HEK293 (cell line): ENCODE results near the gene CCDC30.

ENCODE experiments used
- GFI1B ChIP-seq: fragments of 450-650 bp; formaldehyde crosslinking; IDR thresholded peaks from 2 replicates; pipeline ENCODE4 v1.5.1; 2016; ENCODE audit warnings: missing biosample characterization, missing genetic modification characterization
- GLI4 ChIP-seq: fragments of 450-650 bp; formaldehyde crosslinking; IDR thresholded peaks from 2 replicates; pipeline ENCODE4 v1.5.1; 2016; ENCODE audit warnings: missing biosample characterization, missing genetic modification characterization
- ZFHX2 ChIP-seq: fragments of 450-650 bp; formaldehyde crosslinking; conservative IDR thresholded peaks from 2 replicates; pipeline ENCODE4 v1.5.1; 2016; ENCODE audit warnings: missing biosample characterization, missing genetic modification characterization
- ZNF677 ChIP-seq: fragments of 450-650 bp; IDR thresholded peaks from 2 replicates; pipeline ENCODE4 v1.5.0; 2018; ENCODE audit warnings: missing biosample characterization, mild to moderate bottlenecking, missing genetic modification characterization, moderate library complexity
- ZNF768 ChIP-seq: fragments of 450-650 bp; formaldehyde crosslinking; IDR thresholded peaks from 2 replicates; pipeline ENCODE4 v1.5.1; 2018; ENCODE audit warnings: missing biosample characterization, mild to moderate bottlenecking, missing genetic modification characterization
- ZNF791 ChIP-seq: fragments of 450-650 bp; formaldehyde crosslinking; IDR thresholded peaks from 2 replicates; pipeline ENCODE4 v1.5.1; 2016; ENCODE audit warnings: missing biosample characterization, missing genetic modification characterization
- ZNF843 ChIP-seq: fragments of 450-650 bp; formaldehyde crosslinking; IDR thresholded peaks from 2 replicates; pipeline ENCODE4 v1.5.1; 2016; ENCODE audit warnings: missing biosample characterization, missing genetic modification characterization
- TF ChIP-seq, protein P1 (sequence below): fragments of 450-650 bp; formaldehyde crosslinking; conservative IDR thresholded peaks from 2 replicates; pipeline ENCODE4 v1.5.1; 2016; ENCODE audit warnings: low read depth, missing biosample characterization, missing genetic modification characterization
- TF ChIP-seq, protein P2 (sequence below): fragments of 450-650 bp; formaldehyde crosslinking; IDR thresholded peaks from 2 replicates; pipeline ENCODE4 v1.5.1; 2016; ENCODE audit warnings: missing biosample characterization, missing genetic modification characterization
- TF ChIP-seq, protein P3 (sequence below): fragments of 450-650 bp; formaldehyde crosslinking; IDR thresholded peaks from 2 replicates; pipeline ENCODE4 v1.5.1; 2016; ENCODE audit warnings: missing biosample characterization, missing genetic modification characterization, borderline replicate concordance
- TF ChIP-seq, protein P4 (sequence below): fragments of 450-650 bp; formaldehyde crosslinking; IDR thresholded peaks from 2 replicates; pipeline ENCODE4 v1.5.1; 2016; ENCODE audit warnings: missing biosample characterization, missing genetic modification characterization
- TF ChIP-seq, protein P5 (sequence below): fragments of 450-650 bp; formaldehyde crosslinking; IDR thresholded peaks from 2 replicates; pipeline ENCODE4 v1.5.1; 2016; ENCODE audit warnings: missing biosample characterization, missing genetic modification characterization
- TF ChIP-seq, protein P6 (sequence below): fragments of 450-650 bp; formaldehyde crosslinking; IDR thresholded peaks from 2 replicates; pipeline ENCODE4 v1.5.1; 2016; ENCODE audit warnings: missing biosample characterization, missing genetic modification characterization
- TF ChIP-seq, protein P7 (sequence below): fragments of 450-650 bp; formaldehyde crosslinking; IDR thresholded peaks from 2 replicates; pipeline ENCODE4 v1.5.1; 2016; ENCODE audit warnings: missing biosample characterization, missing genetic modification characterization

The CCDC30 gene

DNA sequence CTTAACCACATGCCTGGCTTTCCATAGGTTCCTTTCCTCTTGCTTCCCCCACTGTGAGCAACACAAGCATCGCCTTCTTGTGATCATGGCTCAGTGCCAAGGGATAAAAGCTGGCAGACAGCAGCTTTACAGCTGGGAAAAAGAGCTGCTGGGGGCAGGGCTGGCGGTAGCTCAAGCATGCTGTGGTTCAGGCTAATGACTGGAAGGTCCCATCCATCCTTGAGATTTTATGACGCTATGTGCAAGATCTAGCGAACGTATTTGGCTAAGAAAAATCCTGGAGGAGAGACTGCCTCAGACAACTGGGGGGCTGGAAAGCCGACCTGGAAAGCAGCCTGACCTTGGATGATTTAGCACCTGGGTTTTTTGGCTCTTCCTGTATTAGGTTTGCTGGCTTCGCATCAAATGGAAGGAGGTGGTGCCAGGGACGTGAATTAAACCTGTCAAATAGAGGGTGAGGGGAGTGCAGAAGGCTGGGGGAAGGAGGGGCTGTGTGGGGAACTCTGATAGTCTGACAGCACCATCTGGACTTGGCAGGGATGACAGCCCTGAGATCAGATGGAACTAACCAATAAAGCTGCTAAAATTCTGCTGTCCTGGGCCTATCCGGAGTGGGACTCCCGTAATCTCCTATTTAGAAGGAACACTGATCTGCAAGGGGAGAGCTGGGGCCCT is 42.0 kb upstream of the CCDC30 start (continued):
- TF ChIP-seq, protein P1, sequence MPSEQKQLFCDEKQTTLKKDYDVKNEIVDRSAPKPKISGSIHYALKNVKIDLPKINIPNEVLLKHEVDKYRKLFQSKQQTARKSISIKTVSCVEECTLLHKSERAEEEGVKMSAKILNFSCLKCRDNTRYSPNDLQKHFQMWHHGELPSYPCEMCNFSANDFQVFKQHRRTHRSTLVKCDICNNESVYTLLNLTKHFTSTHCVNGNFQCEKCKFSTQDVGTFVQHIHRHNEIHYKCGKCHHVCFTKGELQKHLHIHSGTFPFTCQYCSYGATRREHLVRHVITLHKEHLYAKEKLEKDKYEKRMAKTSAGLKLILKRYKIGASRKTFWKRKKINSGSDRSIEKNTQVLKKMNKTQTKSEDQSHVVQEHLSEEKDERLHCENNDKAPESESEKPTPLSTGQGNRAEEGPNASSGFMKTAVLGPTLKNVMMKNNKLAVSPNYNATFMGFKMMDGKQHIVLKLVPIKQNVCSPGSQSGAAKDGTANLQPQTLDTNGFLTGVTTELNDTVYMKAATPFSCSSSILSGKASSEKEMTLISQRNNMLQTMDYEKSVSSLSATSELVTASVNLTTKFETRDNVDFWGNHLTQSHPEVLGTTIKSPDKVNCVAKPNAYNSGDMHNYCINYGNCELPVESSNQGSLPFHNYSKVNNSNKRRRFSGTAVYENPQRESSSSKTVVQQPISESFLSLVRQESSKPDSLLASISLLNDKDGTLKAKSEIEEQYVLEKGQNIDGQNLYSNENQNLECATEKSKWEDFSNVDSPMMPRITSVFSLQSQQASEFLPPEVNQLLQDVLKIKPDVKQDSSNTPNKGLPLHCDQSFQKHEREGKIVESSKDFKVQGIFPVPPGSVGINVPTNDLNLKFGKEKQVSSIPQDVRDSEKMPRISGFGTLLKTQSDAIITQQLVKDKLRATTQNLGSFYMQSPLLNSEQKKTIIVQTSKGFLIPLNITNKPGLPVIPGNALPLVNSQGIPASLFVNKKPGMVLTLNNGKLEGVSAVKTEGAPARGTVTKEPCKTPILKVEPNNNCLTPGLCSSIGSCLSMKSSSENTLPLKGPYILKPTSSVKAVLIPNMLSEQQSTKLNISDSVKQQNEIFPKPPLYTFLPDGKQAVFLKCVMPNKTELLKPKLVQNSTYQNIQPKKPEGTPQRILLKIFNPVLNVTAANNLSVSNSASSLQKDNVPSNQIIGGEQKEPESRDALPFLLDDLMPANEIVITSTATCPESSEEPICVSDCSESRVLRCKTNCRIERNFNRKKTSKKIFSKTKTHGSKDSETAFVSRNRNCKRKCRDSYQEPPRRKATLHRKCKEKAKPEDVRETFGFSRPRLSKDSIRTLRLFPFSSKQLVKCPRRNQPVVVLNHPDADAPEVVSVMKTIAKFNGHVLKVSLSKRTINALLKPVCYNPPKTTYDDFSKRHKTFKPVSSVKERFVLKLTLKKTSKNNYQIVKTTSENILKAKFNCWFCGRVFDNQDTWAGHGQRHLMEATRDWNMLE (tag by site-specific recombination) = no peak
- TF ChIP-seq, protein P2, sequence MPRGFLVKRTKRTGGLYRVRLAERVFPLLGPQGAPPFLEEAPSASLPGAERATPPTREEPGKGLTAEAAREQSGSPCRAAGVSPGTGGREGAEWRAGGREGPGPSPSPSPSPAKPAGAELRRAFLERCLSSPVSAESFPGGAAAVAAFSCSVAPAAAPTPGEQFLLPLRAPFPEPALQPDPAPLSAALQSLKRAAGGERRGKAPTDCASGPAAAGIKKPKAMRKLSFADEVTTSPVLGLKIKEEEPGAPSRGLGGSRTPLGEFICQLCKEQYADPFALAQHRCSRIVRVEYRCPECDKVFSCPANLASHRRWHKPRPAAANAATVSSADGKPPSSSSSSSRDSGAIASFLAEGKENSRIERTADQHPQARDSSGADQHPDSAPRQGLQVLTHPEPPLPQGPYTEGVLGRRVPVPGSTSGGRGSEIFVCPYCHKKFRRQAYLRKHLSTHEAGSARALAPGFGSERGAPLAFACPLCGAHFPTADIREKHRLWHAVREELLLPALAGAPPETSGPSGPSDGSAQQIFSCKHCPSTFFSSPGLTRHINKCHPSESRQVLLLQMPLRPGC (tag by site-specific recombination) = no peak
- no peak for TF ChIP-seq GLI4
- TF ChIP-seq, protein P3, sequence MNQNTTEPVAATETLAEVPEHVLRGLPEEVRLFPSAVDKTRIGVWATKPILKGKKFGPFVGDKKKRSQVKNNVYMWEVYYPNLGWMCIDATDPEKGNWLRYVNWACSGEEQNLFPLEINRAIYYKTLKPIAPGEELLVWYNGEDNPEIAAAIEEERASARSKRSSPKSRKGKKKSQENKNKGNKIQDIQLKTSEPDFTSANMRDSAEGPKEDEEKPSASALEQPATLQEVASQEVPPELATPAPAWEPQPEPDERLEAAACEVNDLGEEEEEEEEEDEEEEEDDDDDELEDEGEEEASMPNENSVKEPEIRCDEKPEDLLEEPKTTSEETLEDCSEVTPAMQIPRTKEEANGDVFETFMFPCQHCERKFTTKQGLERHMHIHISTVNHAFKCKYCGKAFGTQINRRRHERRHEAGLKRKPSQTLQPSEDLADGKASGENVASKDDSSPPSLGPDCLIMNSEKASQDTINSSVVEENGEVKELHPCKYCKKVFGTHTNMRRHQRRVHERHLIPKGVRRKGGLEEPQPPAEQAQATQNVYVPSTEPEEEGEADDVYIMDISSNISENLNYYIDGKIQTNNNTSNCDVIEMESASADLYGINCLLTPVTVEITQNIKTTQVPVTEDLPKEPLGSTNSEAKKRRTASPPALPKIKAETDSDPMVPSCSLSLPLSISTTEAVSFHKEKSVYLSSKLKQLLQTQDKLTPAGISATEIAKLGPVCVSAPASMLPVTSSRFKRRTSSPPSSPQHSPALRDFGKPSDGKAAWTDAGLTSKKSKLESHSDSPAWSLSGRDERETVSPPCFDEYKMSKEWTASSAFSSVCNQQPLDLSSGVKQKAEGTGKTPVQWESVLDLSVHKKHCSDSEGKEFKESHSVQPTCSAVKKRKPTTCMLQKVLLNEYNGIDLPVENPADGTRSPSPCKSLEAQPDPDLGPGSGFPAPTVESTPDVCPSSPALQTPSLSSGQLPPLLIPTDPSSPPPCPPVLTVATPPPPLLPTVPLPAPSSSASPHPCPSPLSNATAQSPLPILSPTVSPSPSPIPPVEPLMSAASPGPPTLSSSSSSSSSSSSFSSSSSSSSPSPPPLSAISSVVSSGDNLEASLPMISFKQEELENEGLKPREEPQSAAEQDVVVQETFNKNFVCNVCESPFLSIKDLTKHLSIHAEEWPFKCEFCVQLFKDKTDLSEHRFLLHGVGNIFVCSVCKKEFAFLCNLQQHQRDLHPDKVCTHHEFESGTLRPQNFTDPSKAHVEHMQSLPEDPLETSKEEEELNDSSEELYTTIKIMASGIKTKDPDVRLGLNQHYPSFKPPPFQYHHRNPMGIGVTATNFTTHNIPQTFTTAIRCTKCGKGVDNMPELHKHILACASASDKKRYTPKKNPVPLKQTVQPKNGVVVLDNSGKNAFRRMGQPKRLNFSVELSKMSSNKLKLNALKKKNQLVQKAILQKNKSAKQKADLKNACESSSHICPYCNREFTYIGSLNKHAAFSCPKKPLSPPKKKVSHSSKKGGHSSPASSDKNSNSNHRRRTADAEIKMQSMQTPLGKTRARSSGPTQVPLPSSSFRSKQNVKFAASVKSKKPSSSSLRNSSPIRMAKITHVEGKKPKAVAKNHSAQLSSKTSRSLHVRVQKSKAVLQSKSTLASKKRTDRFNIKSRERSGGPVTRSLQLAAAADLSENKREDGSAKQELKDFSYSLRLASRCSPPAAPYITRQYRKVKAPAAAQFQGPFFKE (tag by site-specific recombination) = no peak
- no peak for TF ChIP-seq ZNF677 (tag by site-specific recombination)
- TF ChIP-seq, protein P4, sequence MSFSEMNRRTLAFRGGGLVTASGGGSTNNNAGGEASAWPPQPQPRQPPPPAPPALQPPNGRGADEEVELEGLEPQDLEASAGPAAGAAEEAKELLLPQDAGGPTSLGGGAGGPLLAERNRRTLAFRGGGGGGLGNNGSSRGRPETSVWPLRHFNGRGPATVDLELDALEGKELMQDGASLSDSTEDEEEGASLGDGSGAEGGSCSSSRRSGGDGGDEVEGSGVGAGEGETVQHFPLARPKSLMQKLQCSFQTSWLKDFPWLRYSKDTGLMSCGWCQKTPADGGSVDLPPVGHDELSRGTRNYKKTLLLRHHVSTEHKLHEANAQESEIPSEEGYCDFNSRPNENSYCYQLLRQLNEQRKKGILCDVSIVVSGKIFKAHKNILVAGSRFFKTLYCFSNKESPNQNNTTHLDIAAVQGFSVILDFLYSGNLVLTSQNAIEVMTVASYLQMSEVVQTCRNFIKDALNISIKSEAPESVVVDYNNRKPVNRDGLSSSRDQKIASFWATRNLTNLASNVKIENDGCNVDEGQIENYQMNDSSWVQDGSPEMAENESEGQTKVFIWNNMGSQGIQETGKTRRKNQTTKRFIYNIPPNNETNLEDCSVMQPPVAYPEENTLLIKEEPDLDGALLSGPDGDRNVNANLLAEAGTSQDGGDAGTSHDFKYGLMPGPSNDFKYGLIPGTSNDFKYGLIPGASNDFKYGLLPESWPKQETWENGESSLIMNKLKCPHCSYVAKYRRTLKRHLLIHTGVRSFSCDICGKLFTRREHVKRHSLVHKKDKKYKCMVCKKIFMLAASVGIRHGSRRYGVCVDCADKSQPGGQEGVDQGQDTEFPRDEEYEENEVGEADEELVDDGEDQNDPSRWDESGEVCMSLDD (tag by site-specific recombination) = no peak
- TF ChIP-seq ZNF768 (tag by site-specific recombination) = no peak
- TF ChIP-seq ZFHX2 (tag by site-specific recombination) = no peak
- no peak; the same call in 1 of the 2 replicates for TF ChIP-seq ZNF843 (tag by site-specific recombination)
- TF ChIP-seq ZNF791 = no peak
- TF ChIP-seq, protein P5, sequence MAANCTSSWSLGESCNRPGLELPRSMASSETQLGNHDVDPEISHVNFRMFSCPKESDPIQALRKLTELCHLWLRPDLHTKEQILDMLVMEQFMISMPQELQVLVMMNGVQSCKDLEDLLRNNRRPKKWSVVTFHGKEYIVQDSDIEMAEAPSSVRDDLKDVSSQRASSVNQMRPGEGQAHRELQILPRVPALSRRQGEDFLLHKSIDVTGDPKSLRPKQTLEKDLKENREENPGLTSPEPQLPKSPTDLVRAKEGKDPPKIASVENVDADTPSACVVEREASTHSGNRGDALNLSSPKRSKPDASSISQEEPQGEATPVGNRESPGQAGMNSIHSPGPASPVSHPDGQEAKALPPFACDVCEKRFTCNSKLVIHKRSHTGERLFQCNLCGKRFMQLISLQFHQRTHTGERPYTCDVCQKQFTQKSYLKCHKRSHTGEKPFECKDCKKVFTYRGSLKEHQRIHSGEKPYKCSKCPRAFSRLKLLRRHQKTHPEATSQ (tag by site-specific recombination) = no peak
- TF ChIP-seq, protein P6, sequence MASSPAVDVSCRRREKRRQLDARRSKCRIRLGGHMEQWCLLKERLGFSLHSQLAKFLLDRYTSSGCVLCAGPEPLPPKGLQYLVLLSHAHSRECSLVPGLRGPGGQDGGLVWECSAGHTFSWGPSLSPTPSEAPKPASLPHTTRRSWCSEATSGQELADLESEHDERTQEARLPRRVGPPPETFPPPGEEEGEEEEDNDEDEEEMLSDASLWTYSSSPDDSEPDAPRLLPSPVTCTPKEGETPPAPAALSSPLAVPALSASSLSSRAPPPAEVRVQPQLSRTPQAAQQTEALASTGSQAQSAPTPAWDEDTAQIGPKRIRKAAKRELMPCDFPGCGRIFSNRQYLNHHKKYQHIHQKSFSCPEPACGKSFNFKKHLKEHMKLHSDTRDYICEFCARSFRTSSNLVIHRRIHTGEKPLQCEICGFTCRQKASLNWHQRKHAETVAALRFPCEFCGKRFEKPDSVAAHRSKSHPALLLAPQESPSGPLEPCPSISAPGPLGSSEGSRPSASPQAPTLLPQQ = peak; percentile 79
- TF ChIP-seq GFI1B (tag by site-specific recombination) = no peak
- TF ChIP-seq, protein P7, sequence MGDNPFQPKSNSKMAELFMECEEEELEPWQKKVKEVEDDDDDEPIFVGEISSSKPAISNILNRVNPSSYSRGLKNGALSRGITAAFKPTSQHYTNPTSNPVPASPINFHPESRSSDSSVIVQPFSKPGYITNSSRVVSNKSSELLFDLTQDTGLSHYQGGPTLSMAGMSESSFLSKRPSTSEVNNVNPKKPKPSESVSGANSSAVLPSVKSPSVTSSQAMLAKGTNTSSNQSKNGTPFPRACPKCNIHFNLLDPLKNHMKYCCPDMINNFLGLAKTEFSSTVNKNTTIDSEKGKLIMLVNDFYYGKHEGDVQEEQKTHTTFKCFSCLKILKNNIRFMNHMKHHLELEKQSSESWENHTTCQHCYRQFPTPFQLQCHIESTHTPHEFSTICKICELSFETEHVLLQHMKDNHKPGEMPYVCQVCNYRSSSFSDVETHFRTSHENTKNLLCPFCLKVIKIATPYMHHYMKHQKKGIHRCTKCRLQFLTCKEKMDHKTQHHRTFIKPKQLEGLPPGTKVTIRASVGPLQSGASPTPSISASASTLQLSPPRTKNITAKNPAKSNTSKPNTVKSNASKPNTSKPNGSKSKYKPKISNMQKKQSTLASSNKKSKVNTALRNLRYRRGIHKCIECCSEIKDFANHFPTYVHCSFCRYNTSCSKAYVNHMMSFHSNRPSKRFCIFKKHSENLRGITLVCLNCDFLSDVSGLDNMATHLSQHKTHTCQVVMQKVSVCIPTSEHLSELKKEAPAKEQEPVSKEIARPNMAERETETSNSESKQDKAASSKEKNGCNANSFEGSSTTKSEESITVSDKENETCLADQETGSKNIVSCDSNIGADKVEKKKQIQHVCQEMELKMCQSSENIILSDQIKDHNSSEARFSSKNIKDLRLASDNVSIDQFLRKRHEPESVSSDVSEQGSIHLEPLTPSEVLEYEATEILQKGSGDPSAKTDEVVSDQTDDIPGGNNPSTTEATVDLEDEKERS = no peak
